NCI-H524 (cell line): ENCODE results near the gene MAP3K6.
A peak's percentile ranks its signal among the peaks of the same experiment; 100 is the strongest.

ENCODE experiments used
- DNase-seq, 2 experiments: peaks; one replicate each; lab custom pipeline; 2025; lab: John Stamatoyannopoulos, UW

Gene MAP3K6

GRCh38 chr1:27377760-27378495 is 11.2 kb upstream of the MAP3K6 start:
- no peak for DNase-seq

- DNase-seq = no peak
Observed at GRCh38 chr1:27374362-27375086, 7.8 kb upstream of the MAP3K6 start, which contains the start of gene FCN3. Gene FCN3 (minus strand): TSS chr1:27374824. CDS start chr1:27374818, 6 bp downstream.

- no peak for DNase-seq
Observed at GRCh38 chr1:27372808-27373690, 6.3 kb upstream of the MAP3K6 start.

GRCh38 chr1:27372022-27372807 is 5.5 kb upstream of the MAP3K6 start:
- no peak for DNase-seq

- DNase-seq = peak in 1 of 2 experiments; percentile 18
Observed at GRCh38 chr1:27368869-27369582, 2.3 kb upstream of the MAP3K6 start.

- DNase-seq = no peak
Observed at GRCh38 chr1:27367160-27367650, 444 bp upstream of the MAP3K6 start.

- DNase-seq = peak; percentile 70 to 76
Observed at GRCh38 chr1:27366113-27366410, 699 bp downstream of the MAP3K6 start.

GRCh38 chr1:27365372-27366112 is 1.2 kb downstream of the MAP3K6 start:
- peak; percentile 72 to 76 for DNase-seq

- DNase-seq = no peak
Observed at GRCh38 chr1:27364696-27365371, 1.9 kb downstream of the MAP3K6 start.

GRCh38 chr1:27363766-27364695 is 2.7 kb downstream of the MAP3K6 start:
- no peak for DNase-seq

GRCh38 chr1:27361553-27361952 is 5.2 kb downstream of the MAP3K6 start:
- DNase-seq = no peak

GRCh38 chr1:27361044-27361402 is 5.7 kb downstream of the MAP3K6 start:
- DNase-seq = no peak

GRCh38 chr1:27360159-27361043 is 6.4 kb downstream of the MAP3K6 start:
- DNase-seq = no peak

- DNase-seq = no peak
Observed at GRCh38 chr1:27359822-27360158, 7.0 kb downstream of the MAP3K6 start.

GRCh38 chr1:27358928-27359313 is 7.8 kb downstream of the MAP3K6 start:
- no peak for DNase-seq

GRCh38 chr1:27358038-27358927 is 8.5 kb downstream of the MAP3K6 start:
- DNase-seq = no peak
